ENCODE measurements around the gene STAG2. TPM values are rescaled to one million over a fixed set of nuclear protein-coding genes. Genes with fewer than 3 reads are reported as not detected.

The STAG2 gene
- total RNA-seq, 1 experiment from 2014 or later = 66.3 TPM

GRCh38 chrX:124117325-124117724 lies 155.8 kb downstream of the STAG2 start:
- Histone ChIP-seq H3K36me3 (ENCODE audit: control insufficient read depth in 1 of 2, insufficient read depth in 2 of 2, low read length in 2 of 2) (no peaks in the 10 kb centered on the region), H3K79me2 (ENCODE audit: insufficient read depth, low read length) (no peaks in the 10 kb centered on the region), H2AFZ (ENCODE audit: low read depth, low read length, poor library complexity, severe bottlenecking) (no peak overlapping the region), H3K27ac (ENCODE audit: low read depth, low read length) (no peak overlapping the region), H3K9me3 (ENCODE audit: control insufficient read depth in 1 of 2, insufficient read depth in 1 of 2, low read depth in 1 of 2, low read length in 2 of 2) (no peaks in the 10 kb centered on the region), H3K4me3 (replicated peaks in 1 of 2; ENCODE audit: low read depth in 1 of 2, low read length in 2 of 2) (no peak overlapping the region), H4K20me1 (ENCODE audit: insufficient read depth) (no peaks in the 10 kb centered on the region), H3K4me2 (ENCODE audit: low read length) (no peak overlapping the region), H3K9ac (ENCODE audit: low read length) (no peak overlapping the region), H3K27me3 (ENCODE audit: insufficient read depth, low read length) (no peaks in the 10 kb centered on the region), H3K4me1 (ENCODE audit: control insufficient read depth in 1 of 2, insufficient read depth in 2 of 2, low read length in 2 of 2) (no peaks in the 10 kb centered on the region), H3K9me2 (ENCODE audit: insufficient read depth) (no peaks in the 10 kb centered on the region)
- no peak for TF ChIP-seq ELF1 (IDR thresholded peaks at IDR 0.05; ENCODE audit: borderline replicate concordance, low read depth)
- TF ChIP-seq SP1 (IDR thresholded peaks at IDR 0.05; ENCODE audit: low read depth) = no peak
- DNase-seq (ENCODE audit: low read depth, low spot score) (no peak), ATAC-seq (no peak)
- RAD21 ChIA-PET (ENCODE audit: low non-redundant PET in 1 of 2, low total read pairs in 2 of 2, uncharacterized antibody in 2 of 2, unreplicated experiment in 2 of 2) = no interaction called here
- no TSS peak for BruUV-seq (replicated peaks)
- POLR2A ChIA-PET = no interaction called here
- CTCF ChIA-PET = no interaction called here
- intact Hi-C loops (cut with micrococcal nuclease) = no loop called here

GRCh38 chrX:124125471-124125870 lies 164.0 kb downstream of the STAG2 start:
- Histone ChIP-seq H3K9me3 (ENCODE audit: control insufficient read depth in 1 of 2, insufficient read depth in 1 of 2, low read depth in 1 of 2, low read length in 2 of 2) (no peaks in the 10 kb centered on the region), H2AFZ (ENCODE audit: low read depth, low read length, poor library complexity, severe bottlenecking) (no peak overlapping the region), H3K27me3 (ENCODE audit: insufficient read depth, low read length) (no peaks in the 10 kb centered on the region), H3K4me2 (ENCODE audit: low read length) (no peak overlapping the region), H3K4me1 (ENCODE audit: control insufficient read depth in 1 of 2, insufficient read depth in 2 of 2, low read length in 2 of 2) (no peaks in the 10 kb centered on the region), H3K79me2 (ENCODE audit: insufficient read depth, low read length) (no peaks in the 10 kb centered on the region), H3K4me3 (replicated peaks in 1 of 2; ENCODE audit: low read depth in 1 of 2, low read length in 2 of 2) (no peak overlapping the region), H3K9me2 (ENCODE audit: insufficient read depth) (no peaks in the 10 kb centered on the region), H3K9ac (ENCODE audit: low read length) (no peak overlapping the region), H3K36me3 (ENCODE audit: control insufficient read depth in 1 of 2, insufficient read depth in 2 of 2, low read length in 2 of 2) (no peaks in the 10 kb centered on the region), H3K27ac (ENCODE audit: low read depth, low read length) (no peak overlapping the region), H4K20me1 (ENCODE audit: insufficient read depth) (no peaks in the 10 kb centered on the region)
- POLR2A ChIA-PET = no interaction called here
- BruUV-seq (replicated peaks) = no TSS peak
- intact Hi-C loops (cut with micrococcal nuclease) = no loop called here
- CTCF ChIA-PET = no interaction called here
- ATAC-seq (no peak), DNase-seq (ENCODE audit: low read depth, low spot score) (no peak)
- TF ChIP-seq ELF1 (IDR thresholded peaks at IDR 0.05; ENCODE audit: borderline replicate concordance, low read depth) (no peak), ZBTB33 (IDR thresholded peaks at IDR 0.05; ENCODE audit: extremely low read depth, insufficient replicate concordance, low read length) (no peak), TCF7L2 (IDR thresholded peaks at IDR 0.05; ENCODE audit: borderline replicate concordance, extremely low read depth, insufficient read depth, insufficient read length) (no peak), SP1 (IDR thresholded peaks at IDR 0.05; ENCODE audit: low read depth) (no peak), CTCF (IDR thresholded peaks at IDR 0.05 in 2 of 3, conservative IDR thresholded peaks at IDR 0.05 in 1 of 3; ENCODE audit: borderline replicate concordance in 1 of 3, insufficient read depth in 1 of 3, low read depth in 2 of 3, low read length in 2 of 3) (no peak), MAX (IDR thresholded peaks at IDR 0.05) (no peak), ATF3 (IDR thresholded peaks at IDR 0.05) (no peak), SRF (IDR thresholded peaks at IDR 0.05; ENCODE audit: low read depth) (no peak), FOSL1 (IDR thresholded peaks at IDR 0.05; ENCODE audit: low read depth) (no peak), ZFX (IDR thresholded peaks at IDR 0.05) (no peak), EZH2 (IDR thresholded peaks at IDR 0.05) (no peak), POLR2AphosphoS5 (IDR thresholded peaks at IDR 0.05; ENCODE audit: low read depth, low read length) (no peak), ZNF274 (IDR thresholded peaks at IDR 0.05; ENCODE audit: low read depth, low read length) (no peak), EGR1 (IDR thresholded peaks at IDR 0.05; ENCODE audit: low read depth) (no peak), JUND (IDR thresholded peaks at IDR 0.05) (no peak), EZH2phosphoT487 (IDR thresholded peaks at IDR 0.05; ENCODE audit: borderline replicate concordance) (no peak)
- RAD21 ChIA-PET (ENCODE audit: low non-redundant PET in 1 of 2, low total read pairs in 2 of 2, uncharacterized antibody in 2 of 2, unreplicated experiment in 2 of 2) = no interaction called here

Measured in HCT116 (cell line).